Endothelial cell of umbilical vein (primary cell): ENCODE results near the gene CLIC5. TPM values are rescaled to one million over a fixed set of nuclear protein-coding genes. Genes with fewer than 3 reads are reported as not detected.

Source experiments
- BruUV-seq: library from RNA; stranded (reverse); fragments of 400-500 nt; replicated peaks from 2 replicates; lab custom pipeline; 2021; lab: Mats Ljungman, UMichigan
- CTCF ChIA-PET: fragments of 300-600, 350-600 bp; sonication (Branson Sonifier 250); formaldehyde crosslinking; loops from one replicate; lab custom pipeline; 2021; ENCODE audit warnings: antibody characterized with exemption, inconsistent platforms; lab: Charles Lee
- POLR2A ChIA-PET: fragments of 300-600, 350-600 bp; sonication (Branson Sonifier 250); formaldehyde crosslinking; loops from one replicate; lab custom pipeline; 2021; ENCODE audit warnings: antibody characterized with exemption, inconsistent platforms; lab: Charles Lee
- DNase-seq: peaks from one replicate; pipeline ENCODE4 v3.0.0-alpha.2; 2011; ENCODE audit warnings: low read depth, low spot score
- FAIRE-seq: peaks from 2 replicates; lab custom pipeline; 2011; peaks lifted over from hg19 to GRCh38; lab: Jason Lieb, UNC
- H2AFZ ChIP-seq: 2 replicates; pipeline ENCODE4 v1.6.0; 2012; ENCODE audit warnings: low read depth, low read length, control low read depth, inconsistent platforms
- H3K27ac ChIP-seq: 2 replicates; pipeline ENCODE4 v1.5.1; 2011; ENCODE audit warnings: low read depth, mild to moderate bottlenecking, control low read depth, low read length, moderate library complexity; ENCODE audit not compliant: insufficient read depth
- H3K27me3 ChIP-seq, 2 experiments: 2 replicates each; pipeline versions ENCODE4 v1.6.0 to v1.6.1; 2011; ENCODE audit warnings: low read length in 2 of 2, mixed read lengths in 1 of 2; ENCODE audit not compliant: control insufficient read depth in 2 of 2, insufficient read depth in 2 of 2
- H3K36me3 ChIP-seq, 2 experiments: 2 replicates in 1 of 2; 3 replicates in 1 of 2; pipeline ENCODE4 v1.5.1; 2011; ENCODE audit warnings: low read length in 2 of 2, mild to moderate bottlenecking in 1 of 2, moderate library complexity in 1 of 2; ENCODE audit not compliant: control insufficient read depth in 2 of 2, insufficient read depth in 2 of 2; ENCODE audit errors: extremely low read depth in 1 of 2
- H3K4me1 ChIP-seq: 3 replicates; pipeline ENCODE4 v1.5.1; 2011; ENCODE audit warnings: mild to moderate bottlenecking, low read length; ENCODE audit not compliant: control insufficient read depth, insufficient read depth; ENCODE audit errors: extremely low read depth
- H3K4me2 ChIP-seq: 2 replicates; pipeline ENCODE4 v1.6.1; 2011; ENCODE audit warnings: low read length, control low read depth, mixed read lengths; ENCODE audit not compliant: insufficient read depth
- H3K4me3 ChIP-seq, 3 experiments: fragments of 200-600 bp in 1 of 3; sonication (generic), shearing (Covaris generic) in 1 of 3; replicated peaks in 1 of 3; 2 replicates each; pipeline ENCODE4 v1.5.1; 2011 to 2016; ENCODE audit warnings: control low read depth in 3 of 3, low read length in 3 of 3, mild to moderate bottlenecking in 2 of 3, inconsistent platforms in 1 of 3, low read depth in 1 of 3, moderate library complexity in 1 of 3; ENCODE audit not compliant: insufficient read depth in 1 of 3
- H3K79me2 ChIP-seq: 2 replicates; pipeline ENCODE4 v1.6.0; 2012; ENCODE audit warnings: low read length, inconsistent platforms; ENCODE audit not compliant: control insufficient read depth, insufficient read depth
- H3K9ac ChIP-seq: replicated peaks from 2 replicates; pipeline ENCODE3; 2011; ENCODE audit warnings: low read length, control low read depth; ENCODE audit not compliant: insufficient read depth; ENCODE audit errors: extremely low read depth
- H3K9me1 ChIP-seq: replicated peaks from 3 replicates; pipeline ENCODE4 v1.6.0; 2011; ENCODE audit warnings: mild to moderate bottlenecking, low read length; ENCODE audit not compliant: control insufficient read depth, insufficient read depth; ENCODE audit errors: extremely low read depth
- H3K9me3 ChIP-seq: replicated peaks from 2 replicates; pipeline ENCODE4 v1.5.1; 2012; ENCODE audit warnings: low read length, inconsistent platforms; ENCODE audit not compliant: control insufficient read depth, insufficient read depth
- H4K20me1 ChIP-seq: replicated peaks from 2 replicates; pipeline ENCODE3; 2011; ENCODE audit warnings: mild to moderate bottlenecking, low read length; ENCODE audit not compliant: control insufficient read depth, insufficient read depth; ENCODE audit errors: extremely low read depth
- FOS ChIP-seq: IDR thresholded peaks from 2 replicates; pipeline ENCODE4 v1.6.1; 2011; ENCODE audit warnings: mild to moderate bottlenecking, low read length, moderate library complexity, borderline replicate concordance; ENCODE audit not compliant: insufficient read depth
- GATA2 ChIP-seq: IDR thresholded peaks from 2 replicates; pipeline ENCODE4 v1.7.0; 2011; ENCODE audit warnings: low read depth, mild to moderate bottlenecking, moderate library complexity, mixed read lengths, low read length; ENCODE audit not compliant: insufficient read length, insufficient read depth
- JUN ChIP-seq: IDR thresholded peaks from 2 replicates; pipeline ENCODE4 v1.6.1; 2011; ENCODE audit warnings: borderline replicate concordance, low read depth; ENCODE audit not compliant: insufficient read length, insufficient read depth
- MYC ChIP-seq: IDR thresholded peaks from one replicate; pipeline ENCODE4 v1.6.1; 2011; ENCODE audit warnings: mild to moderate bottlenecking, low read depth, low read length
- dilution Hi-C: fragments of 300-500 bp; cut with MboI; formaldehyde crosslinking; loops from one replicate; pipeline ENCODE4 v1.15.0; 2019; ENCODE audit warnings: low sequenced_read_pairs; ENCODE audit not compliant: extremely low pct_ligation_motif_present
- intact Hi-C: fragments of 100-400 bp; cut with micrococcal nuclease; formaldehyde crosslinking; loops from one replicate; pipeline ENCODE4 v1.10.0; 2022
- polyA plus RNA-seq, 4 experiments: library from polyadenylated mRNA; depleted of rRNA in 3 of 4; stranded (reverse) in 3 of 4; unstranded in 1 of 4; fragments of >200 nt; gene quantifications; 2 replicates each; pipeline versions ENCODE4 v1.2.1 to v1.2.3, GENCODE V29; 2011 to 2012; ENCODE audit warnings: missing spikeins in 1 of 4
- total RNA-seq: library from RNA; stranded (reverse); gene quantifications from 2 replicates; pipeline ENCODE4 v1.2.3, GENCODE V29; 2021
- TF ChIP-seq, protein P1 (sequence below), 2 donors: IDR thresholded peaks; 1 replicate in 1 of 2; 2 replicates in 1 of 2; pipeline ENCODE4 v1.5.1; 2011; ENCODE audit warnings: low read length in 2 of 2, mild to moderate bottlenecking in 2 of 2, moderate library complexity in 2 of 2, control low read depth in 1 of 2, inconsistent platforms in 1 of 2, low read depth in 1 of 2; ENCODE audit not compliant: insufficient read depth in 1 of 2; ENCODE audit errors: extremely low read depth in 1 of 2

The CLIC5 gene
- total and polyA plus RNA-seq, 2 donors (not counting 3 experiments of a cell fraction or from before 2014, with no cell fraction given), result 0.07 TPM; not detected in 1

DNA sequence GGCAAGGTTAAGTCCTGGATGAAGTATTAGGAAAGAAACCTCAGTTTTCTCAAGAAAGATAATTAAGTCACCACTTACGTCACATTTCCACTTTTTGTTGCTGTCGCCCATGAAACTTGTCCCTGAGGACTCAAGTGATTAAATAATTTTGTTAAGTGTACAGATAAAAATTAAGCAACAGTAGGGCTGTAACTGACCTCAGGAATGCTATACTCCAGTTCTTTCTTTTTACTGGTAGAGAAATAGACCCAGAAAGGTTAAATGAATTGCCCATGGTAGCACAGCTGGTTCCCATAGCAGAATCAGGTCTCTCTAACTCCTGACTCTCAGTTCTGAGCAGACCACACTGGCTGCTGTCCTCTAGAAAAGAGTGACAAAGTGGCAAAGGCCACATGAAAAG lies 54.5 kb downstream of the CLIC5 start:
- Histone ChIP-seq H3K27ac (no peak overlapping the region), H4K20me1 (no peaks in the 10 kb centered on the region), H3K27me3 (no peaks in the 10 kb centered on the region), H3K4me3 (no peak overlapping the region), H3K9me1 (no peaks in the 10 kb centered on the region), H3K9me3 (no peaks in the 10 kb centered on the region), H3K36me3 (no peaks in the 10 kb centered on the region), H2AFZ (no peak overlapping the region), H3K4me1 (no peaks in the 10 kb centered on the region), H3K79me2 (no peaks in the 10 kb centered on the region), H3K9ac (no peak overlapping the region), H3K4me2 (no peak overlapping the region)
- CTCF ChIA-PET, result interaction anchor here (0.6 kb wide), 1 partner anchor 613 kb away, joined by 3 read pairs; no protein-coding TSS in a partner anchor
- FAIRE-seq, result no peak
- dilution Hi-C loops (no loop called here), intact Hi-C loops (no loop called here)
- no peak for DNase-seq
- no peak for TF ChIP-seq MYC
- TF ChIP-seq JUN, result no peak
- no peak for TF ChIP-seq GATA2
- TF ChIP-seq FOS, result no peak
- TF ChIP-seq, protein P1, sequence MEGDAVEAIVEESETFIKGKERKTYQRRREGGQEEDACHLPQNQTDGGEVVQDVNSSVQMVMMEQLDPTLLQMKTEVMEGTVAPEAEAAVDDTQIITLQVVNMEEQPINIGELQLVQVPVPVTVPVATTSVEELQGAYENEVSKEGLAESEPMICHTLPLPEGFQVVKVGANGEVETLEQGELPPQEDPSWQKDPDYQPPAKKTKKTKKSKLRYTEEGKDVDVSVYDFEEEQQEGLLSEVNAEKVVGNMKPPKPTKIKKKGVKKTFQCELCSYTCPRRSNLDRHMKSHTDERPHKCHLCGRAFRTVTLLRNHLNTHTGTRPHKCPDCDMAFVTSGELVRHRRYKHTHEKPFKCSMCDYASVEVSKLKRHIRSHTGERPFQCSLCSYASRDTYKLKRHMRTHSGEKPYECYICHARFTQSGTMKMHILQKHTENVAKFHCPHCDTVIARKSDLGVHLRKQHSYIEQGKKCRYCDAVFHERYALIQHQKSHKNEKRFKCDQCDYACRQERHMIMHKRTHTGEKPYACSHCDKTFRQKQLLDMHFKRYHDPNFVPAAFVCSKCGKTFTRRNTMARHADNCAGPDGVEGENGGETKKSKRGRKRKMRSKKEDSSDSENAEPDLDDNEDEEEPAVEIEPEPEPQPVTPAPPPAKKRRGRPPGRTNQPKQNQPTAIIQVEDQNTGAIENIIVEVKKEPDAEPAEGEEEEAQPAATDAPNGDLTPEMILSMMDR (IDR thresholded peaks at IDR 0.05; ENCODE audit: extremely low read depth in 1 of 2, insufficient read depth in 1 of 2, low read depth in 1 of 2, low read length in 2 of 2), result no peak
- POLR2A ChIA-PET, result no interaction called here
- no TSS peak for BruUV-seq
